ENCODE results near the gene PRKN.

The PRKN gene

DNA sequence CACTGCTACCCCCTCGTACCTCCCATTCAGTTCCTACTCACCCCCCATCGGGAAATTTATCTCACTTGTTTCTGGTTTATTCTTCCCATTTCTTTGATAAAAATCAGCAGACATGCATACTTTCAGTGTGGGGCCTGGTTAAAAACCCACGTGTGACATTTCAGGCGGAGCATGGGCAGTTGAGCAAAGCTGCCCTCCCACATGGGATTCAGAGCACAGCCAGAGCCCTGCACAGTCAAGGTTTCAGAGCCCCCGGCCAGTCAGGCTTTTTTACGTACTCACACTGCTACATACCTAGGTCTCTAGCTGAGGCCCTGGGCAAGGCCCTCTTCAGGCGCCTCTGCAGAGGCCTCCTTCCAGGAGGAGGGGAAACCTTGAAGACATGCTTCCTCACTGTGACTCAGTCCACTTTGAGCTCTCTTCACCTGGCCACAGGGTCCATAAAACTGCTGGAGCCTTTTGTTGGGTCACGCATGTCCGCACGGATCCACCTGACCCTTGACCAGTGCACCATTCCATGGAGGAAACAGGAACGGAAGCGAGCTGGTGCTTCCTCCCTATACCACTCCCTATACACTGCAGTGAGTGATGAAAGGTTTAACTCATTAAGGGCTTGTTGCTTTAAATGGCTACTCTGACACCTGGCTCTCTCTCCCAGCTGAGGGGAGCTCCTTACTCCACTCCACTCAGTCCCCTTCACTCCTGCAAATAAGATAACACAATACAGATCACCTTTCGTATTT, 713.3 kb downstream of the PRKN start:
- no peak for DNase-seq

- DNase-seq: no peak
These were observed 722.2 kb downstream of the PRKN start for GRCh38 chr6:162005372-162005771.

GRCh38 chr6:161996783-161997182, 730.8 kb downstream of the PRKN start:
- no peak for DNase-seq

GRCh38 chr6:161985876-161986423, 741.6 kb downstream of the PRKN start:
- DNase-seq: no peak

DNA sequence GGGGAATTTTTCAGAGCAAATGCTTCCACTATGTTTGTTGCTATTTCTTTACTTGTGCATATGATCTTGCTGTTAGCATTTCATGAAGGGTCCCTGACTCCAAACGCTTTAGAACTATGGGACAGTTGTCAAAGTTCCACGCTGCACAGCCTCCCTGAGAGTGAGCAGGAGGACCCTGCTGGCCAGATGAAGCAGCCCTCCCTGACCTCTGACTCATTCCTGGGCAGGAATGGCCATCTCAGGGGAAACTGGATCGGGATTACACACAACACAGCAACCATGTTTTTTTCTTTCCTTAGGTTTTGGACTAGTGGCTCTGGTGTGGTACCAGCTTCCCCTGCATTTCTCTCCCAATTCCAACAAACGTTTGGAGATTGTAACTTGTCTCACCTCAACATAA, 742.9 kb downstream of the PRKN start:
- DNase-seq: no peak

DNA sequence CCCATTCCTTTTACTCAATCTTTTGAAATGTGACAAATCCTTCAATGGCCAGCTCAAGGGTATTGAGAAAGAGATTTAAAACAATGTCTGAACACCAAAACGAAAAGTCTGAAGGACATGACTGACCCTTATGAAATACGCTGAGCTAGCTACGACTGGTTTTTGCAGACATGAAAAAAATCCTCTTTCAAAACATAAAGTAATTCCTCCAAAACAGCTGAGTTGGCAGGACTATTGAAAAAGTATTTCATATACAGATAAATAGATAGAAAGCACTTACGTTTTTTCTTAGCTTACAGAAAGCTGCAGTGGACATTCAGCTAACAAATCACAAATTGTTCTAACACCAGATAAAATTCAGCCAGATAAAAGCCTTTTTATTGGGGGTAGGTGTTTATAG, 751.0 kb downstream of the PRKN start:
- DNase-seq: no peak

- no peak for DNase-seq
These were observed 754.5 kb downstream of the PRKN start for GRCh38 chr6:161973064-161973463.

- DNase-seq: no peak
These were observed 756.5 kb downstream of the PRKN start for GRCh38 chr6:161971043-161971442.

DNA sequence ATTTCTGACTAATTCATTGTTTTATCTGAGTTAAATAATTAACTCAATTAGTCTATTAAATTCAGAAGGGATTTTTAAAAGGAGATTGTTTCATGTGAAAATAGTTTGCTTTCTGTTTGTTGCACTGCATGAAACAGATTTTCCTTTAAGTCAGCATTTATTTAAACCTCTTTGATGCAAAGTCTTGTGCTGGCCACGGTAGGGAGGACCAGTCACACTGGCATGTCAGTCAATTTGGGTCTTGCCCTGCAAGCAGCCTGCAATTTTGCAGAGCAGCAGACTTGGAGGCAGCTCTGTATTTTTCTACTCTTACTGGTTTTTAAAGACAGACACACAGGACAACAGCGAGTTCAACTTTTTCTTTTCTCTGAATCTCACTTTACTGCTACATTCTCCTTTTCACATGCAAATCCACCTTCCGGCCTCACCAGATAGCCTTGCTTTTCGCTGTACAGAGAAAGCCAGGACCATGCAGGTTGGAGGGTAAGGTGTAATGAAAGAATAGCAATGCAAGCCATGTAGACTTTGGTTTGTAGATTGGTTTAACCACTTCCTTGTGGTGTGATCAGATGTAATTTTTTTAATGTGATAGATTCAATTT, 763.8 kb downstream of the PRKN start:
- no peak for DNase-seq

GRCh38 chr6:161963181-161963580, 764.4 kb downstream of the PRKN start:
- no peak for DNase-seq

- DNase-seq: no peak
These were observed 765.8 kb downstream of the PRKN start for GRCh38 chr6:161961796-161962195.

DNA sequence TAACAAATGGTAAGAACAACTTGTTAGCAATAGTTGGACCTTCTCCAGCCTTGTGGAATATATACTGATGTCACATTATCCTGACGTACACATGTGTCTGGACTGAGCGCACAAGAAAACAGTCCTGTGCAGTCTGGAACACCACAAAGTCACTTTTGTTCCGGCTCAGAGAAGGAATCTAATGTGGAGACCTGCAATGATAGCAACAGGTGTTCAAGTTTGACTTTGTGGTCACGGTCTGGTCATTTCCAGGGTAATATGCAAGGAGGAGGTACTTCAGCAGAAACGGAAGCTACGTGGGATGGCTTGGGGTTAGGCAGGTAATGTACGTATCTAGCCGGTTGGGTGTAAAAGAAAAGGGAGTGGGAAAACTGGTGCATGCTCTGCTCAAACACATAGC, 766.5 kb downstream of the PRKN start:
- no peak for DNase-seq

DNA sequence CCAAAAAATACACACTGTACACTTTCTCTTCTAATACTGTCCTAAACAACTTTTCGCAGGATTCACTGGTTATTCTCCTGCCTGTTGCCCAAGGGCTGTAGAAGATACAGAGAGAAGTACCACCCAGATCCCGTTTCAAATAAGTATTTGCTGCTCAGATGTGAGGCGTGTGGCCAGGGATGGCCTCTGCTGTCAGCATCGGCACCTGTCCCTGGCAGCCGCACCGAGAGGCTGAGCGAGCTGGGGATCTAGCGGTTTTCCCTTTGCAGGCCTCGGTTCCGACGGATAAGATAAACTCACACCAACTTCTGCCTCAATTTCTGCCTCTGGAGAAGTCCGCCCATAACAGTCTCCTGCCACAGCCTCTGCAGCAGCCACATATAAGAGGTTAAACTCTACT, 768.5 kb downstream of the PRKN start:
- no peak for DNase-seq

GRCh38 chr6:161956082-161956481, 771.5 kb downstream of the PRKN start:
- no peak for DNase-seq

DNA sequence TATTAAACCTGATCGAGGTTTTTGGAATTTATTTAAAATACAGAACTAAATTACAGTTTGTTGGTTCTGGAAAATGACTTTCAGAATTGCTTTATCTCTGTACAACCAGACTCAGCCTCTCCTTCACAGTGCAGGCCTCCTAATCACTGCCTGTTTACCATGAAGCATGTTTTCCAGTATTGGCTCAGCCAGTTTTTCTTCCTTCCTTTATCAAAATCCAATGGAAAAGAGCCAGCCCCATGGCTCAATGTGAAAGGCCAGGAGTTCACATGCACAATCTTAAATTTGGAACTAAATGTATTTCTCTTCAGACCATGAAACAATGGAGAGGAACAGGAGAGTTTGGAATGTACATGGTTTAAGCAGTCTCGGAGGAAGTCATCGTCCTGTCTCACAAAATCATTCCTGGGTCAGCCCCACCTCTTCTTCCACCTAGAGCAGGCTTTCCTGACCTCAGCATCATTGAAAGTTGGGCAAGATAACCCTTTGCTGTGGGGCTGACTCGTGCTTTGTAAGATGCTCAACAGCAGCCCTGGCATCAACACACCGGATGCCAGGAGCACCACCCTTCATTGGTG, 772.8 kb downstream of the PRKN start:
- DNase-seq: no peak

DNA sequence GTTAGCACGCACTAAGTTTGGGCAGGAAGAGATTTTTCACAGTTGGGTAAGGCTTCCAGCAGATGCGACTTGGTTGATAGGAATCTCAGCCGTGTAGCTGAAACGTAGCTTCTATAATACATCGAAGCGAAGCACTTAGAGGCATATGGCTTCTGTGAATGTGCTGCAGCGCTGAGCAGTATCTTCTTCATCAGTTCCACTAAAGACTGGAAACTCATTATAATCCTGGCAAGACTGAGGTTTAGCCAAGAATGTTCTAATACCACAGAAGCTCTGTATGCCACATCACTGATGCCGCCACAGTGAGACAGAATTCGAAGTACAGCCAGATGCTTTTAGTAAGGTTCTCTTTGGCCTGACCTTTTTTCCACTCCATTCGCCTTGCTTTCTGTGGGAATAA, 773.5 kb downstream of the PRKN start:
- DNase-seq: no peak

GRCh38 chr6:161951126-161951525, 776.4 kb downstream of the PRKN start:
- no peak for DNase-seq

DNA sequence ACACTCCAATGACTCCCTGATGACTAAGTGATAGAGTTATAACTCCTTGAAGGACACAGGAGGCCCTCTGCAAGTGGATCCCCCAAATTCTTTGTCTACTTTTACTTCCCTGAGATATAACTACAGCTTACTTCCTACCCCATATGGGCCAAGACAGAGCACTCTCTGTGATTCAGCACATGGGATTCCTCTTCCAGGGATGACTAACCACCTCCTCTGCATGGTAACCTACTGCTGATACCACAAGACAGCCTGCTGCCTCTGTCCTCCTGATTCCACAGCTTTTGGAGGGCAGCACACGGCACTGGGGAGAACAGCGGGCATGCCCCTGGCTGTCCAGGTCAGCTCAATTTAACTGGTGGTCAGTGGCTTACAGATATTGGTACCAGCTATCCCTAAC, 778.0 kb downstream of the PRKN start:
- no peak for DNase-seq

- DNase-seq: no peak
These were observed 779.1 kb downstream of the PRKN start for GRCh38 chr6:161948462-161948861.

GRCh38 chr6:161947371-161947770, 780.2 kb downstream of the PRKN start:
- DNase-seq: no peak

GRCh38 chr6:161946461-161946860, 781.1 kb downstream of the PRKN start:
- no peak for DNase-seq

DNA sequence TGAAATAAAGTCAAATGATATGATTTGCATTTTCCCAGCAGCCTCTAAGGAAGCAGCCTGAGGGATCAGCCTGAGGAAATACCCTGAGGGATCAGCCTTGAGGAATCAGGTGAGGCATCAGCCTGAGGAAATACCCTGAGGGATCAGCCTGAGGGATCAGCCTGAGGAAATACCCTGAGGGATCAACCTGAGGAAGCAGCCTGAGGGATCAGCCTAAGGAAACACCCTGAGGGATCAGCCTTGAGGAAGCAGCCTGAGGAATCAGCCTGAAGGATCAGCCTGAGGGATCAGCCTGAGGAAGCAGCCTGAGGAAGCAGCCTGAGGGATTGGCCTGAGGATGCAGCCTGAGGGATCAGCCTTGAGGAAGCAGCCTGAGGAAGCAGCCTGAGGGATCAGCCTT, 784.0 kb downstream of the PRKN start:
- DNase-seq: no peak

DNA sequence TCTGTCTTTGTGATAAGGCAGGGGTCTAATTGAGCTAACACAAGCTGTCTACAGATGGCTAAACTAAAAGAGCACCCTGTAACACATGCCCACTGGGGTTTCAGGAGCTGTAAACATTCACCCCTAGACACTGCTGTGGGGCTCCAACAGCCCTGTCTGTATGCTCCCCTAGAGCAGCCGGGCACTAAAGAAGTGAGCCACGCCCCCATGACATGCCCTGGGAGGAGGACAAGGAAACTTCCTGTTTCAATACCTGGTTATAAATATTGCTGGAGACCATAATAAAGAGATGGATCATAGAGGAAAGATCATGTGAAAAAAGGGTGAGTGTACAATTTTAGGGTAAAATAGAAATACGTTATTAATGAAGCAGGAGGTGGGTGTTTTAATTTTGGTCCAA, 786.0 kb downstream of the PRKN start:
- DNase-seq: no peak

DNA sequence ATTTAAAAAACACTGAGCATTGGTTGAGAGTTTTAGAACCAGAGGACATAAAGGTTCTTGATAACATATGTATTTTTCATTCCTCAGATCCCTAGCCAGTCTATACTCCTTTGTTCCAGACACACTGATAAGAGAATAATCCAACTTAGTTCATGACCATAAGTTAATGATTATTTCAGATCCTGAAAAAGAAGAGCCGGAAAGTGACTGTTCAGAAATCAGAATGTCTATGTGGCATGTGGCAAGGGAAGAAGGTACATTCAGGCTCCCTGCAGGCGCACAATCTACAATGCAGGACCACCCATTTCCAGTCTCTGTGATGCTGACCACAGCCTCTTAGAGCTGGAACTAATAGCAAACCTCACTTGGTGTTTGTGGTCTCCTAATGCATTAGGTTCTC, 787.0 kb downstream of the PRKN start:
- DNase-seq: no peak

Data from 8988T (cell line).